Activated B cell treated with CpG ODN at 0.5 μM for 24 hours (primary cell): ENCODE results near the gene DAAM1. TPM values are rescaled to one million over a fixed set of nuclear protein-coding genes. Genes with fewer than 3 reads are reported as not detected.

Experiments used
- ATAC-seq: fragments of 200-7000 bp; cut with Tn5 transposase; one replicate; pipeline ENCODE4 v1.10.0; 2021; ENCODE audit warnings: low read depth, mild to moderate bottlenecking, moderate library complexity
- CTCF ChIA-PET: fragments of 350-600 bp; sonication (Branson Sonifier 250); formaldehyde crosslinking; loops from one replicate; lab custom pipeline; 2021; ENCODE audit warnings: antibody characterized with exemption; lab: Charles Lee
- POLR2A ChIA-PET: fragments of 350-600 bp; sonication (Branson Sonifier 250); formaldehyde crosslinking; loops from one replicate; lab custom pipeline; 2021; ENCODE audit warnings: antibody characterized with exemption; lab: Charles Lee
- DNase-seq: peaks from one replicate; pipeline ENCODE4 v3.0.0; 2022
- H3K27ac Mint-ChIP-seq: one replicate; pipeline ENCODE4 v1.8.0; 2020; ENCODE audit warnings: mixed read lengths
- H3K27me3 Mint-ChIP-seq: one replicate; pipeline ENCODE4 v1.8.0; 2021; ENCODE audit warnings: mixed read lengths
- H3K36me3 Mint-ChIP-seq: one replicate; pipeline ENCODE4 v1.8.0; 2021; ENCODE audit warnings: low read depth, mixed read lengths
- H3K4me1 Mint-ChIP-seq: one replicate; pipeline ENCODE4 v1.8.0; 2021; ENCODE audit warnings: mixed read lengths
- H3K4me3 Mint-ChIP-seq: one replicate; pipeline ENCODE4 v1.8.0; 2020; ENCODE audit warnings: mild to moderate bottlenecking, mixed read lengths
- H3K9me3 Mint-ChIP-seq: one replicate; pipeline ENCODE4 v1.8.0; 2020; ENCODE audit warnings: mixed read lengths
- intact Hi-C: fragments of 100-400 bp; cut with micrococcal nuclease; formaldehyde crosslinking; loops from one replicate; pipeline ENCODE4 v1.15.1; 2024
- total RNA-seq: library from RNA; stranded (reverse); gene quantifications from 2 replicates; pipeline ENCODE4 v1.2.3, GENCODE V29; 2022
- TF ChIP-seq, protein P1 (sequence below): fragments of 200-600 bp; IDR thresholded peaks from one replicate; pipeline ENCODE4 v1.8.0; 2022; ENCODE audit warnings: antibody characterized with exemption, mild to moderate bottlenecking

Gene DAAM1
- total RNA-seq, 1 donor from 2014 or later = 38.7 TPM

DNA sequence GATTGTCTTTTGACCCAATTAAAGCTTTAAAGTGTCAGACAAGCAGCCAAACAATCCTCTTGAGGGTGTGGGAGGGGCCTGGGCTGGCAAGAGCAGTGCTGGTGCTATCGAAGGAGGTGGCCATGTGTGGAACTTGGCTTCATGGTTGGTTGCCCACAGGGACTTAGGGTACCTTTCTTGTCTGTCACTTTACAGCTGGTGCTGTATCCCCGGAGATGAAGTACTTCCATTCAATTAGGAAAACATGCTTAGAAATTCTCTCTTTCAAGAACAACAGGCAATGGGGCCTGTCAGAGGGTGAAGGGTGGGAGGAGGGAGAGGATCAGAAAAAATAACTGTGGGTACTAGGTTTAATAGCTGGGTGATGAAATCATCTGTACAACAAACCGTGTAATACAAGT, 86.5 kb downstream of the DAAM1 start:
- POLR2A ChIA-PET = interaction anchor here (0.5 to 1.6 kb wide), 3 partner anchors 85 to 902 kb away, joined by 3 to 8 read pairs (median 3); partner anchors contain the start of genes JKAMP and L3HYPDH
- CTCF ChIA-PET = interaction anchor here (1.5 kb wide), 1 partner anchor 87 kb away, joined by 4 read pairs; the partner anchor contains the start of gene DAAM1
- Mint-ChIP-seq H3K27me3 (no peaks in the 10 kb centered on the region), H3K4me3 (peak overlapping the region; percentile 61), H3K27ac (peak overlapping the region; percentile 80), H3K4me1 (peaks cover 27% of the 10 kb centered on the region), H3K9me3 (no peaks in the 10 kb centered on the region), H3K36me3 (peaks cover 3% of the 10 kb centered on the region)
- no peak for DNase-seq
- ATAC-seq = peak; percentile 74
- TF ChIP-seq, protein P1, sequence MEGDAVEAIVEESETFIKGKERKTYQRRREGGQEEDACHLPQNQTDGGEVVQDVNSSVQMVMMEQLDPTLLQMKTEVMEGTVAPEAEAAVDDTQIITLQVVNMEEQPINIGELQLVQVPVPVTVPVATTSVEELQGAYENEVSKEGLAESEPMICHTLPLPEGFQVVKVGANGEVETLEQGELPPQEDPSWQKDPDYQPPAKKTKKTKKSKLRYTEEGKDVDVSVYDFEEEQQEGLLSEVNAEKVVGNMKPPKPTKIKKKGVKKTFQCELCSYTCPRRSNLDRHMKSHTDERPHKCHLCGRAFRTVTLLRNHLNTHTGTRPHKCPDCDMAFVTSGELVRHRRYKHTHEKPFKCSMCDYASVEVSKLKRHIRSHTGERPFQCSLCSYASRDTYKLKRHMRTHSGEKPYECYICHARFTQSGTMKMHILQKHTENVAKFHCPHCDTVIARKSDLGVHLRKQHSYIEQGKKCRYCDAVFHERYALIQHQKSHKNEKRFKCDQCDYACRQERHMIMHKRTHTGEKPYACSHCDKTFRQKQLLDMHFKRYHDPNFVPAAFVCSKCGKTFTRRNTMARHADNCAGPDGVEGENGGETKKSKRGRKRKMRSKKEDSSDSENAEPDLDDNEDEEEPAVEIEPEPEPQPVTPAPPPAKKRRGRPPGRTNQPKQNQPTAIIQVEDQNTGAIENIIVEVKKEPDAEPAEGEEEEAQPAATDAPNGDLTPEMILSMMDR = no peak
- intact Hi-C loops = loop anchor here (1.0 to 5.0 kb wide), 7 partner anchors 20 to 170 kb away; partner anchors contain the start of gene DAAM1

DNA sequence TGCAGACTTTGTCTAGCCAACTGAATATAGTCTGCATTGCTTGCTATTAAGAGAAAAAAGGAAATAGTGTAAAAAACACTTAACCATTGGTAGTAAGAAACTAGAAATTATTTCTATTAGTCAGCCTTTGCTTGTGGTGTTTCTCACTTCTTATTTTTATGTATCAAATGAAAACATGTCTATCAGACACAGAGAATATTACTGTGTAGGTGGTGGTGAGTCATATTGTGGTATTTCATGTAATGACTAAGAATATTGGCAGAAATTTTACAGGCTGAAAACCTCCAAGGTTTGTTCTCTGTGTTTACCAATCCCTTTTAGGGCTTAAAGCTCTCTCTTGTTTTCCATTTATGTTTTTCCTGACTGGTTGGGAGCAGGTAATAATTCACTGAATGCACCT, 87.2 kb downstream of the DAAM1 start:
- intact Hi-C loops = loop anchor here (1.0 to 5.0 kb wide), 7 partner anchors 21 to 169 kb away; partner anchors contain the start of gene DAAM1
- TF ChIP-seq, protein P1 = no peak
- H3K4me1 Mint-ChIP-seq = peaks cover 27% of the 10 kb centered on the region
- H3K27ac Mint-ChIP-seq = peak overlapping the region; percentile 80
- POLR2A ChIA-PET = interaction anchor here (0.5 to 1.6 kb wide), 4 partner anchors 86 to 973 kb away, joined by 3 to 8 read pairs (median 3); partner anchors contain the start of genes JKAMP, L3HYPDH and PPM1A
- H3K36me3 Mint-ChIP-seq = peaks cover 8% of the 10 kb centered on the region
- peak; percentile 87 for ATAC-seq
- H3K4me3 Mint-ChIP-seq = peak overlapping the region; percentile 36
- no peak for DNase-seq
- no peaks in the 10 kb centered on the region for H3K27me3 Mint-ChIP-seq
- CTCF ChIA-PET = interaction anchor here (1.5 kb wide), 1 partner anchor 88 kb away, joined by 4 read pairs; the partner anchor contains the start of gene DAAM1
- no peaks in the 10 kb centered on the region for H3K9me3 Mint-ChIP-seq

DNA sequence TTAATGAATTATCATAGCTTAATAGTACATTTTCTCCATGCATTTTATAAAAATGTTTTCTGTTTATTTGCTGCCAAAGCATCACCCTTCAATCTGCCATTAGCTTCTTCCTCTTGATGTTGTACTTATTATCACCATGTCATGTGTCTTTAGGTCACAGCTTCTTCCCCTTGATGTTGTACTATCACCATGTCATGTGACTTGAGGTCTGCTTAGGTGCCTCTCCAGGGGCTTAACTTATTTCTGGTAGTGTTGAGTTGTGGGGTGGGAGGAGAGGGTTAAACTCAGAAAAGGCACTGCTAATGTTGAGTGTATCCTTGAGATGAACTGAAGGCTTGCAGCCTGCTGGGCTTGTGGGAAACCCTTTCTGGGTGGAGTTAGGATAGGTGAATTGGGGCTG, 87.8 kb downstream of the DAAM1 start:
- DNase-seq (no peak), ATAC-seq (no peak)
- peak overlapping the region; percentile 80 for H3K27ac Mint-ChIP-seq
- peaks cover 27% of the 10 kb centered on the region for H3K4me1 Mint-ChIP-seq
- H3K9me3 Mint-ChIP-seq = no peaks in the 10 kb centered on the region
- intact Hi-C loops = loop anchor here (5.0 kb wide), 2 partner anchors 34 to 41 kb away; no protein-coding TSS in a partner anchor
- POLR2A ChIA-PET = interaction anchor here (0.5 to 1.6 kb wide), 2 partner anchors 87 to 635 kb away, joined by 3 to 8 read pairs; no protein-coding TSS in a partner anchor
- H3K4me3 Mint-ChIP-seq = no peak overlapping the region
- no peaks in the 10 kb centered on the region for H3K27me3 Mint-ChIP-seq
- peaks cover 13% of the 10 kb centered on the region for H3K36me3 Mint-ChIP-seq
- TF ChIP-seq, protein P1 = no peak
- CTCF ChIA-PET = no interaction called here

DNA sequence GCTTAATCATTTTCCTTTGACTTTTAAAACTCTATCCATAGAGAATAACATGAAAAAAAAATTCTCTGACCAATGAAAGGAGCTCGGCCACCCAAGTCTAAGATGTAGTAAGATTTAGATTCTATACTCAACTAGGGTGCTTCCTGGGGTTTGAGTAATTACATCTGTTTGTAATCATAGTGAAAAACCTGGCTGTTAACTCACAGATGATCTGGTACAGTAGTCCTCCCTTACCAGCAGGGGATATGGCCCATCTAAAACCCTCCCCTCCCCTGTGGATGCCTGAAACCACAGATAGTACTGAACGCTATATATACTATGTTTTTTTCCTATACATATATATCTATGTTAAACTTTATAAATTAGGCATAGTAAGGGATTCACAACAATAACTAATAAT, 89.2 kb downstream of the DAAM1 start:
- ATAC-seq (no peak), DNase-seq (no peak)
- Mint-ChIP-seq H3K36me3 (peaks cover 13% of the 10 kb centered on the region), H3K4me3 (no peak overlapping the region), H3K27me3 (no peaks in the 10 kb centered on the region), H3K27ac (no peak overlapping the region), H3K9me3 (no peaks in the 10 kb centered on the region), H3K4me1 (peaks cover 27% of the 10 kb centered on the region)
- POLR2A ChIA-PET = no interaction called here
- CTCF ChIA-PET = no interaction called here
- intact Hi-C loops = loop anchor here (5.0 kb wide), 2 partner anchors 35 to 40 kb away; no protein-coding TSS in a partner anchor
- TF ChIP-seq, protein P1 = no peak

DNA sequence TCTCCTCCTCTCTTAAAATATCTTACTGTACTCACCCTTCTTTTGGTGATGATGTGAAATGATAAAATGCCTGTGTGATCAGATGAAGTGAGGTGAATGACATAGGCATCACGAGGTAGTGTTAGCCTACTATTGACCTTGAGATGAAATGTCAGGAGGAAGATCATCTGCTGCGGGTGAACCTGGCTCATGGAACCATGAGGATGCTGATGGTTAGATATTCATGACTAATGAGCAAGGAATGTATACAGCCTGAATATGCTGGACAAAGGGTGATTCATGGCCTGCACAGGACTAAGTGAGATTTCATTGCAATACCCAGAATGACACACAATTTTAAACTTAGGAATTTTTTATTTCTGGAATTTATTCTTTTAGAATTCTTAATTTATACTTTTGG, 89.6 kb downstream of the DAAM1 start:
- Mint-ChIP-seq H3K36me3 (peaks cover 13% of the 10 kb centered on the region), H3K27ac (no peak overlapping the region), H3K9me3 (no peaks in the 10 kb centered on the region), H3K4me3 (no peak overlapping the region), H3K4me1 (peaks cover 27% of the 10 kb centered on the region), H3K27me3 (no peaks in the 10 kb centered on the region)
- ChIA-PET POLR2A (no interaction called here), CTCF (no interaction called here)
- DNase-seq (no peak), ATAC-seq (no peak)
- TF ChIP-seq, protein P1 = no peak
- intact Hi-C loops = loop anchor here (5.0 kb wide), 2 partner anchors 36 to 39 kb away; no protein-coding TSS in a partner anchor
